Fibroblast of the conjunctiva (primary cell): Measurements from ENCODE around the gene COL5A1.
"Not testable (repeated sequence)": the region's sequence is repeated elsewhere in the genome, so short reads cannot be mapped to it uniquely, and the experiment has no call there.

Experiments used
- DNase-seq: peaks from one replicate; pipeline ENCODE4 v3.0.0-alpha.2; 2010; ENCODE audit warnings: low read depth

COL5A1 gene

DNA sequence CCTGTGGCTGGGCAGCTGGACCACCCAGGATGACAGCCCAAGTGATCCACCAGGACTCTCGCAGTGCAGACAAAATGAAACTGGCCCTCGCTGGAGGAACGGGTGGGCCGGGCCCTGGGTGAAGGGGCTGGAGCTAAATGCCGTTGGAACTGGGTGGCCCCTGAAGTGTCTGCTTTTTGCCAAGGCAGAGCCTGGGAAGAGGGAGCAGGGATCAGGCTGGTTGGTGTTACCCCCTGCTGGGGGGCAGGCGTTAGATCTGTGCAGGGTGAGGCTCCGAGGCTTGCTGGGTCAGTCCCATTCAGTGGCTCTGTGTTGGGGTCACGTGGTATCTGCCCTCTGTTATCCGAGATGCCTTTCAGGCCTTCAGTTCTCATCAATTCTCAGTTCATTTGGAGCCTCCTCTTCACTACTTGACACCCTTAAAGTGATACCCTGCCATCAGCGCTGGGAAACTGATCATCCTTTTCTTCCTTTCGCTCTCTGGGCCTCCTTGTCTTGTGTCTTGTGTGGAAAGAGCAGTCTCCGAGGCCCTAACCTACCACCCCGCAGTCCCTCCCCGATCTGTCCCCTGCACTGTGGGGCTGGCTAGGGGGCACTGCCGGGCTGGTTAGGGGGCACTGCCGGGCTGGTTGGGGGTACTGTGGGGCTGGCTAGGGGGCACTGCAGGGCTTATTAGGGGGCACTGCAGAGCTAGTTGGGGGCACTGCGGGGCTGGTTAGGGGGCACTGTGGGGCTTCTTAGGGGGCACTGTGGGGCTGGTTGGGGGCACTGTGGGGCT, 37.3 kb downstream of the COL5A1 start:
- DNase-seq = no peak

DNA sequence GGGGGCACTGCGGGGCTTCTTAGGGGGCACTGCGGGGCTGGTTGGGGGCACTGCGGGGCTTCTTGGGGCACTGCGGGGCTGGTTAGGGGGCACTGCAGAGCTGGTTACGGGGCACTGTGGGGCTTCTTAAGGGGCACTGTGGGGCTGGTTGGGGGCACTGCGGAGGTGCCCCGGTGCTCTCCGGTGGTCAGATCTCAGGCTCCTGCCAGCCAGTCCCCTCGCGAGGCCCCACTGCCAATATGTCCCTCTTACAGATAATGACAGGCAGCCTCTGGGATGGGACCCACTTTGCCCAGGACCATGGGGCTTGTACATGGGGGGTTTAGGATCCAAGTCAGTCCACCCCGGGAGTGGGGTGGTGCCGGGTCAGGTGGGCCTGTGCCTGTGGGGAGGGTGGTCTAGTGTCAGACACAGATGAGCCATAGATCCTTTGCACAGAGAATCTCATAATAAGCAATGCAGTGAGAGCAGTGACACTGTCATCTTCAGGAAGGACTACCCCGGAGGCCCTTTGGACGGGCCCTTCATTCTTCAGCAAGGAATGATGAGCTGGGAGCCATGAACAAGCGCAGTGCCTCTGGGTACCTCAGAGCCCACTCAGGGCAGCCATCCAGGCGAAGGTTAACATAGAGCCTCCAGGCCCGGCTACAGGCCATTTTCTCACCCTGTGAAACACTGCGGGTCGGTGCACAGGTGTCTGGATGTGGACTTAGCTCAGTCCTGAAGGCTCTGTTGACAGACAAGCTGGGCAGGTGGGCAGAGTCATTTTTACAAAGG, 38.2 kb downstream of the COL5A1 start:
- no peak for DNase-seq

DNA sequence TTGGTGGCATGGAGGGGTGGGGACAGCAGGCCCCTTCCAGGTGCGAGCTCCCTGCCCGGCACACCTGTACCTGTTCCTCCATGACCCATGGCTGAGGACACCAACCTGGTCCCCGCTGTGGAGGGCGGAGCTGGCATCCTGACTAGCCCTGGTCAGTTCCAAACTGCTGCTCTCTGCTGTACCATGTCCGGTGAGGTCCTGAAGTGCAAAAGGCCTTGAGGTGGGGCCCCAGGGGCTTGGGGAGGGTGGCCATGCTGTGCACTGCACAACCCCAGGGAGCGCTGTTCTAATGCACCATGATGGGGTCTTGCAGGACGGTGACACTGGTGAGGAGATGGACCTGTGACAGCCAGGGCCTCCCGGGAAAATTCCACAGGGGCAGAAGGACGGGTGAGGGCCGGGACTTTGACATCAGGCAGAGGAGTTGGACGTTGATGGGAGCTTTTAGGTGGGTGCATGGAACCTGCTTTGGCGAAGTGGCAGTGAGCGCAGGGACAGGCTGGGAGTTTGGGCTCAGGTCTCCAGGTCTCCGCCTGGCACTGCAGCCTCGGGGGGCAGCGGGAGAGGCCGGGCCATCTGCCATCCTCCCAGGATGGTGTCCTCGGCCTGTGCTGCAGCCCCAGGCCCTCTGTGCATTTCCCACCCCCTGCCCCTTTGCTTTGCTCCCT, 38.9 kb downstream of the COL5A1 start:
- no peak for DNase-seq

DNA sequence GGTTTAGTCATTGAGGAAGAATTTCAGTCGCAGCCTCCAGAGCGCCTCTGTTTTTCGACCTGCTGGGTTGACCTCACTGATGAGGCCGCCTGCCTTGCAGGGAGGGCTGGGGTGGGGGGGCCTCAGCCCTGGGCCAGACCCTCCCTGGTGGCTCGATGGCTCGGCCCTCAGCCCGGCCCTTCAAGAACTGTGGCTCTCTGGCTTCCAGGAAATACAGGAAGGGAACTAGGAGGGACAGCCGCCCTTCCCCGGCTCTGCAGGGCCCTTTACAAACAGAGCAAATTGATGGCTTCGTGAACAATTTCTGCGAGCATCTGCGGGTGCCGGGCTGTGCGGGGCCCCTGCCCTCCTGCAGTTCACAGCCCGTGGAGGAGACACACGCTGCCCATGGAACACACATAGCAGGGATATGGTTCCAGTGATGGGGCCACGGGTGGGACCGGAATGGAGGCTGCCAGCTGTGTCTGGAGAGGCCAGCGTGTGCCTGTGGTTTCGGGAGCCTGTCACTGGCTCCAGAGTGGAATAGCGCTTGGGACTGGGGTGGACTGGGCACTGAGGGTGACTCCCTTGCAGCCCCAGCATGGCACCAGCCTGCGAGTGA, 39.6 kb downstream of the COL5A1 start:
- no peak for DNase-seq

DNA sequence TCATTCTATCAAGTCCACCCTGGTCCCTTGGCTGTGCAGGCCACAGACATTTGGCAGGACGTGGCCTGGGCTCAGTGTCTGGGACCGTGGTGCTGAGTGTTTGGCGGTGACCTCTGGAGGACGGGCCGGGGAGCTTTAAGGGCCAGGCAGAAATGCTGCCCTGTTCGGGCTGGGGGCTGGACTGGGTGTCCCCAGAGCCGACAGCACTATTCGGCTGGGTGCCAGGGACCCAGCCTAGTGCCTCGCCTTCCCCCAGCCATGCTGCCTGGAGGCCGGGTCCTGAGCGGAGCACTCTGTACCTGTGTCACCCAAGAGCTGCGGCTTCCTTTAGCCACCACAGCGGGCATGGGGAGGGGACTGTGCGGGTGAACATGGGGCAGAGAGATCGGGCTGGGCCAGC, 40.4 kb downstream of the COL5A1 start:
- no peak for DNase-seq

DNA sequence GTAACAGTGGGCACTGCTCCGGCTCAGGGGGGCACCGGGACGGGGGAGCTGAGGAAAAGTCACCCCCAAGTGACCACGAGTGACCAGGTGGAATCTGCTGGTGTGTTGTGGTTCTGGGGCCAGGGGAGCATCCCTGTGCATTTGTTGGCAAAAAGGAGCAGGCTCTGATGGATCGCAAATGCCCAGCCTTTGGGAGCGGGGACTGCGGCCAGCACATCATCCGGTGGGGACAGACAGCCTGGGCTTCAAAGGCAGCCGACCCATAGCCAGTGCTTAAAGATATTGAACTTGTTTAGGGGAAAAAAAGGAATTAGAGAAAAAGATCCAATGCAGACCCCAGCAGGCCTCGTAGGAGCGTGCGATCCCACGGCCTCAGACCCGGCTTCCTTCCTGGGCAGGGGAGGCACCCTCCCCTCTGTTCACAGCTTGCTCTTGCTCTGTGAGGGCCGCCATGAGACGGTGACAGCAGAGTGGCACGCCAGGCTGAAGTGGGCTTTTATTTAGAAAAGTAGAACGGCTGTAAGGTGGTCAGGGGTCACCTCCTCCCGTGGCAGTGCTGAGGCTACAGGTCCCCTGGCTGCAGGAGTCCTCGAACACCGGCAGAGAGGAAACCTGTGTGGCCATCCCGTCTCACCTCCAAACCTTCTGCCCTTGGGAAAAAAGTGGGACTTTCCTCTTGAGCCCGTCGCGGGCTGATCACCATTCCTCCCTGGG, 41.2 kb downstream of the COL5A1 start:
- no peak for DNase-seq

DNA sequence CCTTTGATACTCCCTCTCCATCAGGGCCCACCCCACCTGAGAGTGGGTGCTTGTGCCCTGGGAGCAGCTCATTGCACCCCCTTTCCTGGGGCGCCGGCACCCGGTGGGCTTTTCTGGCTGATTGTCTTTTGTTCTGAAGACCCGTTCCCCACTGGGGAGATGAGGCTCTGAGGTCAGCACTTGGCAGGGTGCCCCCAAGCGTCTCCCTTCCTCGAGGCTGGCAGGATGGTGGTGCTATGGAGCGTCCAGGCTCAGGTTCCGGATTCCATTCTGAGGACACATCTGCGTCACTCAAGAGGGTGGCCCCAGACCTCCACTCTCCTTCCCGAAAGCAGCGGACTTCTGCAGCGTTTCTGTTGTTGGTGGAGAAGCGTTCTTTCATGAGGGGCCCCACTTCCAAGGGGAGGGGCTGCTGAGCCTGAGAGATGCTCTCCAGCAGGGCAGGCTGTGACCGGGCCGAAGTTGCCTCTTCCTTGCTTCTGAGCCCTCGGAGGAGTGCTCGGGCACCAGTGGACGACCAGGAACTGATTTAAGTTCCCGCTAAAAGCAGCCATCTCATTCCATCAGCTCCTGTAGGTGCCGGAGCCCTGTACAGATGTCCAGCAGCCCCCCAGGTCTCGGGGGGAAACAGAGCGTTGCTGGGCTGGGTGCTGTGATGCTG, 42.2 kb downstream of the COL5A1 start:
- no peak for DNase-seq

DNA sequence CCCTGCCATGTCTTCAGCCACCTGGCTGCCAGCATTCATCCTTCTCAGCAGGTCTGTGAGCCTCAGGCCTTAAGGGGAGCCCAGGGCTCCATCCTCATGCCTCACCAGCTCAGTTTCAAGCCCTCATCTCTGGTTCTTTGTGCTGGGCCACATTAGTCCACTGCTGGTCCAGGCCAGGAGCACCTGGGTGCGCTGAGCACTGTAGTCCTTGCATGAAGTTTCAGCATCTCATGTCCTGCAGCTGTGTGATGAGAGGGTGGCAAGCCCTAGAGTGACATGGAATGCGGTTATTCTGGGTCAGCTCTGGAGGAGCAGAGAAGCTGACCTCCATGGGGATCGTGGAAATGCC, 42.7 kb downstream of the COL5A1 start:
- no peak for DNase-seq

DNA sequence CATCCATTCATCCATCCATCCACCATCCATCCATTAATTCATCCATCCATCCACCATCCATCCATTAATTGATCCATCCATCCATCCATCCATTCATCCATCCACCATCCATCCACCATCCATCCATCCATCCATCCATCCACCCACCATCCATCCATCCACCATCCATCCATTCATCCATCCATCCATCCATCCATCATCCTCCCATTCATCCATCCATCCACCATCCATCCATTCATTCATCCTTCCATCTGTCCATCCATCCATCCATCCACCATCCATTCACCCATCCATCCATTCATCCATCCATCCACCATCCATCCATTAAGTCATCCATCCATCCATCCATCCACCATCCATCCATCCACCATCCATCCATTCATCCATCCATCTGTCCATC, 43.3 kb downstream of the COL5A1 start:
- DNase-seq = not testable (repeated sequence)

DNA sequence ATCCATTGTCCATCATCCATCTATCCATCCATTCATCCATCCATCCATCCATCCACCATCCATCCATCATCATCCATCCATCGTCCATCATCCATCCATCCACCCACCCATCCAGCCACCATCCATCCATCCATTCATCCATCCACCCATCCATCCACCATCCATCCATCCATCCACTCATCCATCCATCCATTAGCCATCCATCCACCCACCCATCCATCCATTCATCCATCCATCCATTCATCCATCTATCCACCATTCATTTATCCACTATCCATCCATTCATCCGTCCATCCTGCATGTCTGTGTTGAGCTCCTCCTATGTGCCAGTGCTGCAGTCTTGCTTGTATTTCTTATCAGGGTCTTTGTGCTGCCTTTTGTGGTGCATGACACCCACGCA, 44.2 kb downstream of the COL5A1 start:
- DNase-seq = no peak

DNA sequence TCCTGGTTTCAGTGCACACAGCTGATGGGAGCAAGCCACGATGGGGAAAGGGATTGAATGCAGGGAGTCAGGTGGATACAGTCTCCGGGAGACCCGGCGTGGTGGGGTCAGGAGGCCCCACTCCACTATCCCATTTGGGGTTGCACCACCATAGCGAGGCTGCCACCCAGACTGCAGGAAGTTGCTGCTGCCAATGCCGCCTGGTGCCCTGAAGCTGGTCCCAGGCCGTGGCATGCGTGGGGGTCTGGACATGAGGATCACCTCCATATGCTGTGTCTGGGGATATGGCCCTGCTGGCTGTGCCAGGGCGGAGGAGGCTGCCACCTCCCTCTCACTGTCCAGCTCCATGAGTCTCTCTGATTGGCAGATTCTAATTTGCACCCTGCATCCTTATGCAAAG, 45.3 kb downstream of the COL5A1 start:
- DNase-seq = no peak

DNA sequence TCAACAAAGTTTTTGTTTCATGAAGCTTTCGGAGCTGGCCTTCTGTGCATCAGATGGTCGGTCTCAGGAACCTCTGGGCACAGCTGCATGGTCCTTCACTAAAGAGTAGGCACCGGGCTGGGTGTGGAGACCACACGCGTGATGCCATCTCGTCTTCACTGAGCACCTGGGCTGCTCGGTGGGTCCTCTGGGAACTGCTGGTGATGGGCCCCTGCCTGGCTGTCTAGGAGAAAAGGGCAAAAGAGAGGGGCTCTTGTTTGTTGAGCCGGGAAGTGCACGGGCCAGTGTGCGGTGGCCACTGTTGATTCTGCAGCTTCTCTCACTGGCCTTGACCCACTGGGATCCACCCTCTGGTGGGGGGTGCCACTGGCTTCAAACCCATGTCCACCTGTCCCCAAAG, 46.0 kb downstream of the COL5A1 start:
- DNase-seq = no peak

DNA sequence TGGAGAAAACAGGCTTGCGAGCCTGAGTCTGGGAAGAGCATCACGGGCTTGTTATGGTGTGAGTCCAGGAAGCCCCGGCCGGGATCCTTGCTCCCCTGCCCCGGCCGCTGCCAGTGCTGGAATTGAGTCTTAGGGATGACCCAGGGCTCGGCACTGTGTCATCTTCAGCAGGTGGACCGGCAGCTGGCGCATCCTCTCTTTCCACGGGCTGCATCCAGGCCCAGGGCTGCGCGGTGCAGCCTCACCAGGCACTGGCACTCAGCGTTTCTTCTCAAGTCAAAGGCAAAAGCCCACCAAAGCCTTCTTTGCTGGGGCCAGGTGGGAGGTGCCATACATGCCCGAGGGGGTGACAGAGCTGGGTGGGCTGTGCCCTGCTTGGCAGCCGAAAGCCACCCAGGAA, 46.6 kb downstream of the COL5A1 start:
- DNase-seq = no peak

DNA sequence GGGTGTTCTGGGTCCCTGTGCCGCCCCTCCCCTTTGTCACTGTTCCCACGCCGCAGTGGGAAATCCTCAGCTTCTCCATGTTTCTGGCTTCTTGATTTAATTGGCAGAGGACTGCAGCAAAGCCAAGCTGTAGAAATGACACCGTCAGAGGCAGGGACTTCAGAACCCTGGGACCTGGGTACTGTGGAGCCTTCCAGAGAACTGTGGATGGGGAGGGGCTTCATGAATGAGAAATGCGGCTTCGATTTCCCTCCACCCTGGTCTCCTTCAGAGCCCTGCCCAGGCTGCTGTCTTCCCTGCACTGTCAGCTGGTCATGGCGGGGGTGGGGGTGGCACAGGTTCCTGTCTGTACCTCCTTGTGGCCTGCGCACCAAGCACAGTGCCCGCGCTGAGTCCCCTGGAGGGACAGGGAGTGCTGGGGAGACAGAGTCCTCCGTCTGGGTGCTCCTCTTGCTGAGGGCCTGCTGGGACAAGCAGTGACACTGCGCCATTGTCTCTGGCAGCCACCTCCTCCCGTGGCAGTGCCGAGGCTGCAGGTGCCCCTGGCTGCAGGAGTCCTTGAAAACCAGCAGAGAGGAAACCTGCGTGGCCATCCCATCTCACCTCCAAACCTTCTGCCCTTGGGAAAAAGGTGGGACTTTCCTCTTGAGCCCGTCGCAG, 47.2 kb downstream of the COL5A1 start:
- DNase-seq = no peak

DNA sequence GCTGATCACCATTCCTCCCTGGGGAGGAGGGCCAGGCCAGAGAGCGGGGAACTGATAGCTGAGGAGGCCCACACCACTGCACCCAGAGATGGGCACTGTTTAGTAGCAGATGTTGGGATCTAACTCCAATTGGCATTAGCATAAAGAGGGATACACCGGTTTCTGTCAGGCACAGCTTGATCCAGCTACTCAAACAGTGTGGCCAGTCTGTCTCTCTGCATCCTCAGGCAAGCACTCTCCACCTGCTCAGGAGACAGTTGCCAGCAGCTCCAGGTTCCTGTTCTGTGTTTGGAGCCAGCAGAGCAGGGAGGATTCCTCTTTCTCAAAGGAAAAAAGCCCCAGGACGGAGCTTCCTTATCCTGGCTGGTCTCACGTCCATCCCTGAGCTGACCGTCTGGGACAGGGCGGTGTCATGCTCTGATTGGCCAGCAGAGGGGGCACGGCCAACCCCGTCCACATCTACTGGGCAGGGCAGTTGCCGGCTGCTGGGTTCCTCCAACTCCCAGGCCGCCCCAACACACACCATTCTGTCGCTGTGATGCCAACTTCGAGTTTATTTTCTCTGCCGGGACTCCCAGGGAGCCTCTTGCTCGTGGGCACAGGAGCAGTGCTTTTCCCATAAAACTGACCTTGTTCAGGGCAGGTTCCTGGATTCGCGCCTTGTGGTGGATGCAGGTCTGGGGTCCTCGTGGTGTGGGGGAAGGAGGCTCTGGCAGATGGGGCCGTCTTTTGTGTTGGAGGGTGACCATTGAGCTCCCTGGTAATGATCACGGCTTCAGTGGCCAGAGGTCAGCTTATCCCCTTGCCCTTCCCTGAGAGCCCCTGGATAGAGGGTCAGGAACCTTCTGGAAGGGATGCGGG, 47.9 kb downstream of the COL5A1 start:
- peak; percentile 47 for DNase-seq

DNA sequence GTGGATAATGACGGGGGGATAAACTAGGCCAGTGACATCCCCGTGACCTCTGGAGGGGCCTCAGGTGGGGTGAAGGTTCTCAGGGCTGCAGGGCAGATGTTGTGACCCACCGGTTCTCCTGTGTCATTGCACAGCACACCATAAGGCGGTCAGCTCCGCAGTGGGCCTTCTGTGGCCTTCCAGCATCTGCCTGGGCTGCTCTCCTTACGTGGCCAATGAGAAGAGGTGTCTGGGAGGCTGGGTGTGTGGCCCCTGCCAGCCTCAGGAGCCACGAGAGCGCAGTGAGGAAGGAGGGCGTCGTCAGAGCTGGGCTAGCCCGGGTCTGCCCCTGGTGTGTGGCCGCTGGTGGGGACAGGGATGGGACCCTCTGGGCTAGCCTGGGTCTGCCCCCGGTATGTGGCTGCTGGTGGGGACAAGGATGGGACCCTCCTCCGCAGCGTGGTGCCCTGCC, 48.7 kb downstream of the COL5A1 start:
- DNase-seq = no peak

DNA sequence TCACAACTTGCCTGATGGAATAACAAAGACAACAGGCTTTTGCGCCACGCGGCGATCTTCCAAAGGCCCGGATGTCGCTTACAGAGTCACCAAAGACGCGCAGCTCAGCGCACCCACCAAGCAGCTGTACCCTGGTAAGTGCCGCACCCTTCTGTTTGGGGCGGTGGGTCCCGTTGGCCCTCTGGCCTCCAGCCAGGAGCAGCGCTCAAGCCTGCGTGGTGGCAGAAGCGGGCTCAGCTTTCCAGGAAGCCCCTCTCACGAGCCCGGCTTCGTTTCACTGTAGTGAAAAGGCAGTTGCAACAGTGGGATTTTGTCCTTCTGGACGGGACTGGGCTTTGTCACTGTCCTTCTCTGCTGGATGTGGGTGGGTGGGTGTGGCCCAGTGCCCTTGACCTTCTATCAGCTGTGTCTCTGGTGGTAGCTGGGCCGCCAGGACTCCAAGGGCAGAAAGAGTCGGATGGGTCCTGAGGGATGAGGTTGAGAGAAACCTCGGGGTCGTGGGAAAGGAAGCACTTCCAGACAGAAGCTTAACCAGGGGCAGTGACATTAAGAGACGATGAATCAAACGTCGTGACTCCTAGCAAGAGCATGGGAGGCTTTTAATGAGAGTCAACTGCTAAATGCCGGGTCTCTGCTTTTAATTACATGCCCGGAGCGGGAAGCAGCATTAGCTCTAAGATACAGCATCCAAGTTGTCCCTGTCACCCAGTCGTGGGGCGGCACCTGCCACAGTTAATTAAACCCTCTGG, 49.5 kb downstream of the COL5A1 start:
- DNase-seq = no peak

DNA sequence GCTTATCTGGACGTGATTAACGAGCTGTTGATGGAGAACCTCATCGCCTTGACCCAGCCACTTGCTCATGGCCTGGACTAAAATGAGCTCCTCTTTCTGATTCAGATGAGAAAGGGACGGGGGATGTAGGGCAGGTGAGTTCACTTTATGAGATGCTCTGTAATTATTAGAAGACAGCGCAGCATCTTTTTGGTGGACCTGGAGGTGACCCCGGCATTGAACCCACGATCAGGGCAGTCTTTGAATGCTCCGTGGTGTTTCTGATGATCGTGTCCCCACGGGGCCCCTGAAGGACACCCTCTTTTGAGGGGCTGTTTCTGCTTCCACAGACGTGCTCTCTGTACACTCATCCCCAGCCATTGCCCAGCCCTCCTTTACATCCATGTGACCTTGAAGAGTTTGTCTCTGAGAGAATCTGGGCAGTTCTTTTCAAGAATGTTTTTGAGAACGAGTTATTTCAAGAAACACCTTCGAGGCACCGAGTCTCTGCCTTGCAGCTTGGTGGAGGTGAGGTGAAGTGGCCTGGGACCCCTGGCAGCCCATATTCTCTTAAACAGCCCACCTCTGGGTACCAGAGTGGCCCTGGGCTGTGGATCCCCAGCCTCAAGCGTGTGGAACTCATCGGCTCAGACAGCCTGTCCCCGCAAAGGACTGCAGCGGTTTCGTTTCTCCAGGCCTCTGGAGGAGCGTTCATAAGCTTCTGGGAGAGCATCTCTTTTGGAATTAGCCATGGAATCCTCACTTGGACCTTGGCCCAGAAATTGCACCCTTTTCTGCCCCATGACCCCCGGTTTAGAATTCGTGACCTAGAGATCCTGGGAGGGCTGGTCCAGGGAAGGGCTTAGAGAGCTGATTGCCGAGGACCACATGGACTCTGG, 50.3 kb downstream of the COL5A1 start:
- DNase-seq = no peak
